ENCODE data around the gene LRRN4.
"Not testable (repeated sequence)": the region's sequence is repeated elsewhere in the genome, so short reads cannot be mapped to it uniquely, and the experiment has no call there.

LRRN4 gene

DNA sequence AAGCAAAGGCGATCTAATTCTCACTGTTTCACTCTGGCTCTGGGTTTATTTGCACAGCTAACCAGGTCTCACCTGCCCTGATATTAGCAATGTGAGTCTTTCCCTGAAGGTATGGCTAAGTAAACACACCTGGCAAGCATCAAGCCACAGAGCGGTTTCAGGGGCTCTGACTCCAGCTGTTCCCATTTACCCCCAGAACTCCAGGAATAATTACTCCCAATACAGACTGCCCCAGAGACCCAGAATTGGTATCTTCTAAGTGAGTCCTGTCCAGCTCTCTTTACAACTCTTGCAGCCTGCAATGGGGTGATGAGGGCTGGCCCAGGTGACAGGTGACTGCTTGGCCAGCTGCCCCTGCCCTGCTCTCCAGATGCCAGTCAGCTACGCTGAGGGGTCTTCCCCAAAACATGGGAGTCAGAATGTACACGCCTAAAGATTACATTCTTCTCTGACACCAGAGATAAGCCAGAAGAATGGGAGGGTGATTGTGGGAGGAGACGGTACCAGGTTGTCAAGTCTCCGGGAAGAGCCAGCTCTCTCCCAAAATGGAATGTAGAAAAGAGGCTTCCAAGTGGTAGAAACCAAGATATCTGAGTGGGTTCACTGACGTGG is 4.9 kb upstream of the LRRN4 start:
- no peak for DNase-seq

DNA sequence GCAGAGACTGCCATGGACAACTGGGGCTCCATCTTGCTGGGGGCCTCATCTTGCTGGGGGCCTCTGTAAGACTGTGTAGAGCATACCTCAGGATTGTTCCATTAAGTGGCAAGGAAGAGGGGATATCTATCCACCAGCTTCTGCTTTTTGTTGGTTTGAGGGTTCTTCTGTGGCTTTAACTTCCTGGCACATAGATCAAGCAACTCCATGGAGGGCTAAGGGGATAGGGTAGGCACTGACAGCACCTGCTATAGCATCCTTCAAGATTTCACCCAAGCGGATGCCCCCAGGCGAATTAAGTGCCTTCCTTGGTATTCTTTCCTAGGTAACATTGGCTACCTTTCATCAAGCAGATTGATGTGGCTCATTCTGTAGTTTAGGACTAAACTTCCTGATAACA is 3.8 kb upstream of the LRRN4 start:
- no peak for DNase-seq

DNA sequence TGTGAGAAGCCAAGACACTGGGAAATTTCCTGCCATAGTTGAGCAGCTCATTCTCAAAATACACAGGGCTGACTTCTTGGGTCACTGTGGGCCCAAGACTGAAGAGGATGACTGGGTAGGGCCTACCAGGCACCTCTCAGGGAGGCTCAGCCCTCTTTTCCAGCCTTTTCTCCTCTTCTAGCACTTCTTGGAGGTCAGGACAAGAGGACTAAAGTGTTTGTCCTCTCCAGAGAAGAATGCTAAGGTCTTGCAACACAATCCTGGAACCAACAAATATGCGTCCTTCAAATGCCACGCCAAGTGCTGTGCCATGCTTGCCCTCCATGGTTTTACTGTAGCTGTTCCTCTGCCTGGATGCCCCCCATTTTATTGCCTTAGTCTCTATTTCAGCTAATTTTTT is 3.3 kb upstream of the LRRN4 start:
- no peak for DNase-seq

DNA sequence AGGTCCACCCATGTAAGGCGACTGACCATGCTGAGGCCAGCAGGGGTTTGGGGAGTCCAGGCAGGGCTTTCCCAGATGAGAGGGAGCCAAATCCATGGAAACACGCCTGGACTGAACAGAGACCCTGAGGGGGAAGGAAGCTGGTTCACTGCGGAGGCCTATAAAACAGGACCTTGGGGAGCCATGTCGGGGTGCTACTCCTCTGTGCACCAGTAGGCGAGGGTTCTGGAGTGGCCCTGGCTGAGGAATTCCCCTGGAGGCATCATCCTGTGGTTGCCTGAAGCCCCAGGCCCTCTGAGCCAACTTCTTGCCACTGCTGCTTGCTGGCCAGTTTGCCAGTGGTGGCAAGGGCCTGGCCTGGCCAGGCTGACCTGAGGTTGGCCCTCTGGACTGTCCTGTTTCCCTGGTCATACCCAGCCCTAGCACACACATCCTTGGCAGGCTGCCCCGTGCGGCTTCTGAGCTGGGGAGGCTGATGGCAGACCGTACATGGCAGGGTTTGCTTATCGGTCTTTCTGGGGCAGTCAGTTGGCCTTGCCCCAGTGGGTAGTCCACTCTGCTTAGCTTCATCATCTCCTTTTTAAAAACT is 2.2 kb upstream of the LRRN4 start:
- no peak for DNase-seq

DNA sequence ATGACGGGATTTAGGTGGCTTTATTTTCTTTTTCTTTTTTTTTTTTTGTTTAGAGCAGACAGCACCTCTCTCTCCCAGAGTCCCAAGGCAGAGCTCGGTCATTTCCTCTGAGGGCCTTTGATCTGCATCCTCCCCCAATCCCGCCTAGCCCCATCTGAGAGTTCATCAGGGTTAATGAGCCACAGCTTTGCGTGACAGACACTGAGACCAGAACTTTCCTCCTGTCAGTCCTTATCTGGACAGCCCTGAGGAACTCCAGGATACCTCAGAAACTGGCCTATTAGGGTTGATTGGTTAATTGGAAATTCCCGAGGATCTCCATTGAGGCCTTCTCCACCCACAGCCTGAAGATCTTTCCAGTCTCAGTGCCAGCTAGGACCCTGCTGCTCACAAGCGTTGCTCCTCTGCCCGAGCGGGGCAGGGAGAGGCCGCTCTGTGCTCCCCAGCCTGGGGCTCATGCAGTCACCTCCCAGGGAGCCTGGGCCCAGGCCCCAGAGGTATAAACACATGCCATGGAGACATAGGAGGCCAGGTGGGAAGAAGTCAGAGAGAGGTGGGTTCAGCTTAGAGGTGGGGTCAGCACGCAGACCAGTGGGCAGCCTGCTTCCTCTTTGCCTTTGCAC is 1.4 kb upstream of the LRRN4 start:
- no peak for DNase-seq

DNA sequence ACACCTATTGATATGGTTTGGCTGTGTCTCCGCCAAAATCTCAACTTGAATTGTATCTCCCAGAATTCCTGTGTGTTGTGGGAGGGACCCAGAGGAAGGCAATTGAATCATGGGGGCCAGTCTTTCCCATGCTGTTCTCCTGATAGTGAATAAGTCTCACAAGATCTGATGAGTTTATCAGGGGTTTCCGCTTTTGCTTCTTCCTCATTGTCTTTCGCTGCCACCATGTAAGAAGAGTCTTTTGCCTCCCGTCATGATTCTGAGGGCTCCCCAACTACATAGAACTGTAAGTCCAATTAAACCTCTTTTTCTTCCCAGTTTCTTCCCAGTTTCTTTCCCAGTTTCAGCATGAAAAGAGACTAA is 810 bp upstream of the LRRN4 start:
- DNase-seq, result not testable (repeated sequence)

DNA sequence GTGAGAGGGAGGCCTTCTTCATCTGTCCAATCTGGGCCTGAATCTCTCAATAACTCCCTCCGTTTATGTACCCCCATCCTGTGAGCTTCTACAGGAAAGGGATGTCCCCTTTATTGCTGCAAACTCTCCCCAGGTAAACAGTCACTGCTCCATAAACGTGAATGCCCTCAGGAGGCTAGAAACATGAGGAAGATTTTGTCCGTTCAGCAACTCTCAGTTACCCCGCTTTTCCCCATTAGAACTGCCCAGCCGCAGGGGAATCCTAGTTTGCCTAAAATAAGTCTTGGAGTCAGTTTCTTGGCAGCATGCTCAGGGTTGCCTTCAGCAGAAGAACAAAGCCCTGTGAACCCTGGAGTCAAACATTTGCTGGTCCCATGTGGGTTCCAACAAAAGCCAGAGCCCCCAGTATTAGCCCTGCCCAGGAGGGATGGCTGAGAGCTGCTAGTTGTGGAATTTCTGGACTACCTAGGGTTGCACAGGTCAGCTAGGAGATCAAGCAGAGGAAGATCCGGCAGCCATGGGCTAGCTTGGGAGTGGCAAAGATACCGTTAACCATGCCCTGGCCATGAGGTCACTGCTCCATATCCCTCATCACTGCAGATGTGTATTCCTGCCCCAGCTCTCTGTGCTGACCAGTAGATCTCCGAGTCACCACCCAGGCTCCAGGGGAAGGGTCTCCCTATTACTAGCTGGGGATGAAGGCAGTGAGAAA is 640 bp downstream of the LRRN4 start:
- DNase-seq, result no peak

DNA sequence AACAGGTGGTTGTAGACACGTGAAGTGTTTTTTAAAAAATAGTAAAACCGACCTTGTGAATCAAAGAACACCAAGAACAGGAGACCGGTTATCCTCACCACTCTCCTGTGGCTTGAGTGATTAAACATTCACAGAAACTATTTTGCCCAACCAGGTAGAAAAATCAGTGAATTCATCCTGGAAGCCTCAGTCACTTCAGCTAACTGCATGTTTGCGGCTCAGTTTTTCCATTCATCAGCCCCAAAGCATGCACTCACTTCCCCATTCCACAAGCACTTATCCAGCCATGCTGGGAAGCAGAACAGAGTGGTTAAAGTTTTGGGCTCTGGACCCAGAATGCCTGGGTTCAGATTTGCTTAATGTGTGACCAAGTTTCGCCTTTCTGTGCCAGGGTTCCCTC is 2.4 kb downstream of the LRRN4 start:
- DNase-seq, result no peak

DNA sequence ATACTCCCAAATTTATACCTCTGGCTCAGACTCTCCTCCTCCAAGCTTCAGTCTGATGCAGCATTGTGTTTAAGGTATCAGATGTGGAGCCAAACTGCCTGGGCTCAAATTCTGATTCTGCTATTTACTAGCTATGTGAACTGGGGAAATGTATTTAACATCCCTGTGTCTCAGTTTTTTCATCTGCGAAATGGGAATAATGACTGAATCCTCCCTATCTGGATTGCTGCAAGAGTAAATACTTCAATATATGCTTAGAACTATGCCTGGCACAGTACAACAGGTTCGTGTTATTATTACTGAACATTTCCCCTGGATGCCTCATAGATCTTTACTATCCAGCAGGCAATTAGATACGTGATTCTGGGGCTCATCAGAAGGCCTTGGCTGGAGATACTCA is 5.5 kb downstream of the LRRN4 start:
- no peak for DNase-seq

DNA sequence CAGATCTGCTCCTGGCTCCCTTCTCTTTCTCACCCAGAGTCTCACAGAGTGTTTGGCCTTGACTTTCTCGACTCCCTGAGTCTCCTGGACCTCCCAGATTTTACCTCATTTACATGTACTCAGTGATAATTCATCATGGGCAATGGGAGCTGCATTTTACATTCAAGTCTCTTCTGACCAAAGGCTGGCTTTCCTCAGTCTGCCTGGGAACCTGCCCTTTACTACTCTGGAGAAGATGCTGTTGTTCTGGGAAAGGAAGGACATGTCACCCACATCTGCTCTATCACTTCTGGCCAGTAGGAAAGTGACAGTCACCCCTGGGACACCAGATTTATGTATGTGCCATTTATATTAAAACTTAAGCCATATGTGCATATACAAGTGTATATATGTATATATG is 7.4 kb downstream of the LRRN4 start:
- no peak for DNase-seq

DNA sequence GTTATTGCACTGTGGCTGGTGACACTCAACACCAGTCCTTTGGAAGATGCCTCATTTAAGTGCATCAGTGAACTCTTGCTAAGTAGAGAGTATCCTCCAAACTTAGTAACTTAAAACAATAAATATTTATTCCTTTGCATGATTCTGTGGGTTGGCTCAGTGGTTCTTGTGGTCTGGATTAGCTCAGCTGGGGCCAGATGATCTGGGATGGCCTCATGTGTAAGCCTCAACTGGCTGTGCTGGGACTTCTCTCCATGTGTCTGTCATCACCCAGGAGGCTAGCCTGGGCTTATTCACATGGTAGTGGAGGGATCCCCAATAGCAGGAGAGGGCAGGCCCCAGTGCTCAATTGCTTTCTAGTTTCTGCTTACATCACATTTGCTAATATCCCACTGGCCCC is 8.3 kb downstream of the LRRN4 start:
- no peak for DNase-seq

DNA sequence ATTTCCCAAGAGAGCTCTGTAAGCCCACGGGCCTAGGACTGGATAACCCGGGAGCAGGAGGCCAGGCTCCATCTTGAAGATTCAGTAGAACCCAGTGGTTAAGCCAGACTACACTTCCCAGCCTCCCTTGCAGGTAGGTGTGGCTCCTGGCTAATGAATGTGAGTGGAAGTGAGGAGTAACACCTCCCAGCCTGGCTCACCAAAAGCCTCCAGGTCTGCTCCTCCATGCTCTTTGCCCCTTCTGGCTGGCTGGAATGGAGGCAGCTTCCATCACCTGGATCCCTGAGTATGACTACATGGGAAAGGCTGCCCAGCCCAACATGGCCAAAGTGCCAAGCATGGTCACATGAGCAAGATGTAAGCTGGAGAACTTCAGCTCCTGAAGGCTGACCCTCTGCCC is 9.7 kb downstream of the LRRN4 start:
- no peak for DNase-seq

DNA sequence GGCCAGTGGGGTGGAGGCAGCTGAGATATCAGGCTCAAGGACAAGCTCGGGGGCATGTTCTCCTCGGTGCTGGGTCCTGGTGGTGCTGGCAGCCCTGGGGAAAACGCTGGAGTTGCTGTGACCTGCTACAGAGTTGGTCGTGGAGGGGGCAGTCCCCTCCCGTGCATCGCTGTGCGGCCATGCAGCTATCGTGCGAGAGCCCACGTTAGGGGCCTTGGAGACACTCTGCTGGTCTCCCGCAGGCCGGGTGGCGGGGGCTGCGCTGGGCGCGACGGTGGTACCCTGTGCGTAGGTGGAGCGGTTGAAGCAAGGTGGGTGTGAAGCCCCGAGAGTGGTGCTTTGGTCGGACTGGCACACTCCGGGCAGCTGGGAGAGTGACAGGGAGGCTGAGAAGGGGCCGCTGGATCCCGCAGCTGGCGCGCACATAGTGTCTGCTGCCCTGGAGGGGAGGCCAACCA is 12.0 kb downstream of the LRRN4 start:
- DNase-seq, result no peak

DNA sequence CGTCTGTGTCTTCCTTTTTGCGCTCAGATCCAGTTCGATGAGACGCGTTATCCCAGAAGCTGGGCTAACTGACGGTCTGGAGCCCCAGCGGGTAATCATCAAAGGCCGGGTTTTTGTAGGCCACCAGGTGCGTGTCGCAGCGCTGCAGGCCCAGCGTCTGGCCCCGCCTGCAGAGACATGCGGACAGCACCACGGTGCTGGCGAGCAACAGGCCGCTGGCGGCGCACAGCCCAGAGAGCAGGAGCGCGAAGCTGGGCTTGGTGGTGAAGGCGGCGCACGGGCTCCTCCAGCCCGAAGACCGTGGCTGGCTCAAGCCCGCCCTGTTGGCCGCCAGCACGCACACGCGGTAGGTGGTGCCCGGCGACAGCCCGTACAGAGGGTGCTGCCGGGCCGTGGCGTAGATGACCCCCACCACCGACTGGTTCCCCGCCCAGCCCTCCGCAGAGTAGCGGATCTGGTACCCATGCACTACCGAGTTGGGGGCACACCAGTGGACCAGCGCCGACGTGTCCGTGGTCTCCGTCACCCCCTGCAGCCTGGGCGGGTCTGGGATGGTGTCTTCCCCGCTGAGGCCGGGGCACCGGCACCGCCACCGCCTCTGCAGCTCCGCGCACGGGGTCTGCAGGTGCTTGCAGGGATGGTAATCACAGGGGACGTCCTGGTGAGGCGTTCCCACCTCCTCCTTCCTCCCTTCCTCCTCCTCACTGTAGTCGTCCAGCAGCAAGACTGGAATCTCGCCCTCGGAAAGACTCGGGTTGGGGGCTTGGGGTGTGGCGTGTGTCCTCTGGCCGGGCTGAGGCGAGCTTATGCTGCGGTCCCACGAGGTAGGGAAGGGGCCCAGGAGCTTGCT is 12.7 kb downstream of the LRRN4 start:
- DNase-seq, result no peak

DNA sequence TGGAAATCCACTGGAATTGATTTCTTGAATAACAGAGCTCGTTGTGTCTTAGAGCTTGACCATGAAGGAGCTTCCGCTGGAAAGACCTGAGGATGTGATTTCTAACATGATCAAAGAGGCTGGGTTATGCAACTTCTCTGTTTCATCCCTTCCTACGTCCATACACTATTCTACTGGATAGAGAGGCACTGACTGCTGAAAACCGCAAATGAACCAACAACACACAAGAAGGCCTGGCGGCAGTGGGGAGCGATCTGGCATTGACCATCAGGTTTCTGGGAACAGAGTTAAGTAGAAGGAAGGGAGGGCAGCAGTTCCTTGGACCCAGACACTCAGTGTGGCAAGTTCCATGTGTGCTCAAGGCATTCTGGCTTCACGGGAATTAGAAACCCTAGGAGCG is 13.3 kb downstream of the LRRN4 start:
- no peak for DNase-seq

DNA sequence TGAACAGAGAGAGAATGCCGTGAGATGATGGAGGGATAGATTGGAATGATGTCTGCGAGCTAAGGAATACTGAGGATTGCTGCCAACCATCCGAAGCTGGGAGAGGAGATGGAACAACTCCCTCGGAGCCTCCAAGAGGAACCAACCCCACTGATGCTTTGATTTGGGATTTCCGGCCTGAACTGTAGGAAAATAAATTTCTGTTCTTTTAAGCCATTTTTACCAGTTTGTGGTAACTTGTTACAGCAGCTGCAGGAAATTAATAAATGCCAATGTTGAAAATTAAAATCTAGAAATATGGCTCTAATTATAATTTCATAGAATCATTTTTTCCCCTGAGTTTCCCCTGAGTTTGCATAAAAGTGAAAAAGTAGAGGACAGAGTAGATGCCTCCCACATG is 14.1 kb downstream of the LRRN4 start:
- DNase-seq, result no peak

DNA sequence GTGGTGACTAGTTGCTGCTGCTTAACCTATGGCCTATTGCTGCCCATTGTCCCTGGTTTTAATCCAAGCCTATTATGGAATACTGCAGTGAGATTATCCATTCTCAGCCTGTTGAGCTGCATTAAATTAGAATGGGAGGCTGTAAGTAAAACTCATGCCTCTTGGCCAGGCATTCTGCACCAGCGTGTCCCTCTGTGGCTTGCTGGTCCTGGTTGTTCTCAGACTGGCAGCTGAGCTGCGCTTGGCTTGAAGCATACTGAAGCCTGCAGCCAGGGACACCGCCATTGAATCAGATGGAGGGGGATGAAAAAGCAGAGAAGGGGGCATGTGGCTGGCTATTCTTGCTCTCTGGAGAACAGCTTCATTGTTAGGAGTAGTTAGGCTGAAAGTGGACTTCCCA is 15.6 kb downstream of the LRRN4 start:
- DNase-seq, result no peak

DNA sequence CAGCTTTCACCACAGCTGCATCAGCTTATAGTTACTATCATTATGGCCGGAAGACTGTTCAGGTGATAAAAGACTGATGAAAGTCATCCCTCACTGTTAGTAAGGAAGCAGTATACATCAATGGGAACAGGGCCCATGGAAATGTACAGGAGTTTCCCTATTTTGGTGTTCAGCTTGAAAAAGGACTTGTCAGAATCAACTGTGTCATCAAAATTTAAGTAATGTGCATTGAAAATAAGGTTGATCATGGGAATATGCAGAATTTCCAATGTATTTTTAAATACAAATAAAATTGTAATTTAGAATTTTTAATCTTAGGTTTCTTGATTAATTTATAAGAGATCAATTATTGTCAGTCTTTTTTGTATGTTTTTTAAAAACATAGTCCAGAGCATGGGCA is 16.8 kb downstream of the LRRN4 start:
- DNase-seq, result no peak

DNA sequence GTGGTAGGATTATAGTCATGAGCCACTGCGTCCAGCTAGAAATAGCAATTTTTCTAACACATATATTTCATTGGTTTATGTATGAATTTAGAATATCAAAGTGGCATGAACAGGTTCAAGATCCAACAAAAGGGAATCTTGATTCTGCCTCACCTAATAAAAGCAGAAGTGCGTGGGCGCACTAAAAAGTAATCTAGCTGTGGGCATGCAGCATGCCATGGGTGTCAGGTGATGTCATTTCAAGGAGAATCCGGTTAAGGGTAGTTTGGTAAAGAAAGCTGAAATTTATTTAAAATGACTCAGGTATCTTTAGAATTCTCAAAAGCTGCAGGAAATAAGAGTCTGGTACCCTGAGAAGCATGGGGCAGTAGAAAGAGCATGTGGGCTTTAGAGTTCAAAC is 17.6 kb downstream of the LRRN4 start:
- DNase-seq, result no peak

DNA sequence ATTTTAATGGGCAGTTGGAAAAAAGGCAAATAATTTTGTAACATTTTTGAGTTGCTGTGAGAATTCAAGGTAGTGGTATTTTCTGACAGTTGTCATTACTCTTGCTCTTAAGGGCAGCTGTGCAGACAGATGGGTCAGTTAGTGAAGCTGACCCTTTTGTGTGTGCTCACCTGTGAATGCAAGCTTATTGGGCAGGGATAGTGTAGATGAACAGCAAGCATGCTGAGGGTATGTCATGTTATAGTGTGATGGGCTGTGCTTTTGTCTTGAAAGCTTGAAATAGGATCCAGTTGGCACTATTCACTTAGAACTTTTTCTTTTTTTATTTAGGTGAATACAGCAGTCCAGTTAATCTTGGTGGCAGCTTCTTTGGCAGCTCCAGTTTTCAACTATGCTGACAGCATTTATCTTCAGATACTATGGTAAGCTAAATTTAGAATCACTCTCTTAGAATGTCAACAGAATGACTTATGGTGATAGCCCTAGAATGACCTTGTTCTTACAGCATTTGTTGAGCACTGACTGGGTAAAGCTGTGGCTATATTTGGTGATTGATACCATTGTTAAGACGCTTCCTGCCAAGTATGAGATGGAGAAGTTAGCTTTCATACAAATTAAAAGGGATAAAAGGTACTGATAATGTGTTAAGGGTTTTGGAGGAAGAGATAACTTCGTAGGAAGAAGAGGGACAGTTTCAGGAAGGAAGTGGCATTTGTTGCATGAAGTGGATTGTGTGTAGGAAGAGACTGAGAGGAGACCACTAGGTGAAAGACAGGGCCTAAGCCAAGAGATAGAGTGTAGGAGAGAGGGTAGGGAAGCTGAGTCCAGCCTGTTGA is 19.5 kb downstream of the LRRN4 start:
- no peak for DNase-seq

DNA sequence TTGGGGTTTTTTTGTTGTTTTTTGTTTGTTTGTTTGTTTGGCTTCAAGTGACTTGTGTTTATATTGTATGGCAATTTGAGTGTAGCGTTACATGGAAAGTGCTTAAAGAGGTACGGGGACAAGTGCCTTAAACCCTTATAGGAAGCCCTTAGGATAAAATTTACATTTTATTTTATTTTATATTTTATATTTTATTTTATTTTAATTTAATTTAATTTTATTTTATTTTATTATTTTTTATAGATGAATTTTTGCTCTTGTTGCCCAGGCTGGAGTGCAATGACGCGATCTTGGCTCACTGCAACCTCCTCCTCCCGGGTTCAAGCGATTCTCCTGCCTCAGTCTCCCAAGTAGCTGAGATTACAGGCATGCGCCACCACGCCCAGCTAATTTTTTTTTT is 21.0 kb downstream of the LRRN4 start:
- DNase-seq, result not testable (repeated sequence)

DNA sequence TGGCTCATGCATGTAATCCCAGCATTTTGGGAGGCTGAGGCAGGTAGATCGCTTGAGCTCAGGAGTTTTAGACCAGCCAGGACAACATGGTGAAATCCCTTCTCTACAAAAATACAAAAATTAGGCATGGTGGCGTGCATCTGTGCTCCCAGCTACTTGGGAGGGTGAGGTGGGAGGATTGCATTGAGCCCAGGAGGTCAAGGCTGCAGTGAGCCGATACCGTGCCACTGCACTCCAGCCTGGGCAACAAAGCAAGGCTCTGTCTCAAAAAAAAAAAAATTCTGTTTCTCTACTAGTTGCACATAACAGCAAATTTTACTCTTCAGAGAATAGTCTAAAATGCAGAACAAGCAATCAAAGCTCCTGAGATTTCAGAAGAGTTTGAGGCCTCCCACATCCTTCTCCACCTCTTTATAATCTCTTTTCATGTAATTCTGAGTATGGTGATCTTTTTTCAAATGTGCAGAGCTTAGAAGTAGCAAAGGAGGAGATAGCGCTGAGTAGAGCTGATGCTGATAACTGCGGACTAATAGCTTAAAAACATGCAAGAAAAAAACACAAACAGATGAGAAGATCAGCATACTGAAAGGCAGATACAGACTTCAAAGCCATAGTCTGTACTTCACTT is 23.3 kb downstream of the LRRN4 start:
- DNase-seq, result no peak
